ENCODE results near the gene CYP11A1. TPM values are rescaled to one million over a fixed set of nuclear protein-coding genes. Genes with fewer than 3 reads are reported as not detected.

The CYP11A1 gene
- total RNA-seq, 1 donor from 2014 or later, result 0.80 TPM

DNA sequence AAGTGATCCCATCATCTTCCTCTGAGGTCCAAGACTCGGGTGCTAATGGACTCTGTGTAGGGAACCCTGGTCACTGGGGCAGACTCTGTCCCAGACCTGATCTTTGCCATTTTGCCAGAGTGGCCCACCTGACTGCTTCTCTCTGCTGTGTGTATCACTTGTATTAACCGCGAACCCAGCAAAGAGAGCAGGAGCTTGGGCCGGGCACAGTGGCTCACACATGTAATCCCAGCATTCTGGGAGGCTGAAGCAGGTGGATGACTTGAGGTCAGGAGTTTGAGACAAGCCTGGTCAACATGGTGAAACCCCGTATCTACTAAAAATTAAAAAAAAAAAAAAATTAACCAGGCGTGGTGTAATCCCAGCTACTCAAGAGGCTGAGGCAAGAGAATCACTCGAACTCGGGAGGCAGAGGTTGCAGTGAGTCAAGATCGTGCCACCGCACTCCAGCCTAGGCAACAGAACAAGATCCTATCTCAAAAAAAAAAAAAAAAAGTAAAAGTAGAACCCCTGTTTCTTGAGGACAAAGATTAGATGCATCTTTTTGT lies 32.9 kb upstream of the CYP11A1 start:
- Mint-ChIP-seq H3K4me3 (no peak overlapping the region), H3K27ac (no peak overlapping the region), H3K27me3 (no peaks in the 10 kb centered on the region), H3K4me1 (ENCODE audit: unreplicated experiment) (peaks cover 16% of the 10 kb centered on the region), H3K36me3 (no peaks in the 10 kb centered on the region), H3K9me3 (no peaks in the 10 kb centered on the region)
- DNase-seq (ENCODE audit: extremely low spot score, unreplicated experiment), result no peak
- no peak for TF ChIP-seq CTCF (conservative IDR thresholded peaks at IDR 0.05)

DNA sequence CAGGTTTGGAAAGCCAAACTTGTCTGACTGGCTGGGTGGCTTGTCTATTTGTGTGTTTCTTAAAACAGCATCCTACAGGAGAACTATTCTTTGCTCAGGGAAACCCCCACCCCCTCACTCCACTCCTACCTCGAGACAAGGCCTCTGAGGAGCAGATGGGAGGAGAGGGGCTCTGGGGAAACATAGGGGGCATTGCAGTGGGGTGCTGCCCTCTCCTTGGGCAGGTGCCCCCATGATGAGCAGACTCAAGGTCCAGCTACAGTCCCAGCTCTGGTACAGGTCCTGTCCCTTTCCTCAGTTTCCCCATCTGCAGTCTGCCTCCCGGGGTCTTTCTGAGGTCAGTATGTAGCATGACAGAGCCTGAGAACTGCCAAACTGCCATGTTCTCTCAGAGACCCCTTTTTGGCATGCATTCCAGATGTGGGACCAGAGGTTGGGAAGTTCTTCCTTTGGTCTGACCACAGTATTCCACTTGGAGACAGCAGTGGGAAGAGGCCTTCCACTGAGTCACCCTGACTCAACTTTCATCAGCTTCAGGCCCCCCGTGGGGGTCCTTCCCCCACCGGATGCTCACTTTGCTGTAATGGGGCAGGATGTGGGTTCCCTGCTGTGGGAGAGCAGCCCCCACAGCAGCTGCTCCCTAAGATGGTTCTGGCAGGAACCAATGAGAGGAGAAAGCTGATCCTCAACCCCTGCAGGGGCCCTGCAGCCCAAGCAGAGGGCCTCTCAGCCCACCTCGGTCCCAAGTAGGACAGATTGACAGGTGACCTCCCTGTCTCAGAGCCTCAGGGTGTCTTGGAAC lies 32.3 kb upstream of the CYP11A1 start:
- DNase-seq (ENCODE audit: extremely low spot score, unreplicated experiment), result no peak
- Mint-ChIP-seq H3K4me1 (ENCODE audit: unreplicated experiment) (peaks cover 16% of the 10 kb centered on the region), H3K4me3 (no peak overlapping the region), H3K27ac (no peak overlapping the region), H3K9me3 (no peaks in the 10 kb centered on the region), H3K27me3 (no peaks in the 10 kb centered on the region), H3K36me3 (no peaks in the 10 kb centered on the region)
- no peak for TF ChIP-seq CTCF (conservative IDR thresholded peaks at IDR 0.05)

DNA sequence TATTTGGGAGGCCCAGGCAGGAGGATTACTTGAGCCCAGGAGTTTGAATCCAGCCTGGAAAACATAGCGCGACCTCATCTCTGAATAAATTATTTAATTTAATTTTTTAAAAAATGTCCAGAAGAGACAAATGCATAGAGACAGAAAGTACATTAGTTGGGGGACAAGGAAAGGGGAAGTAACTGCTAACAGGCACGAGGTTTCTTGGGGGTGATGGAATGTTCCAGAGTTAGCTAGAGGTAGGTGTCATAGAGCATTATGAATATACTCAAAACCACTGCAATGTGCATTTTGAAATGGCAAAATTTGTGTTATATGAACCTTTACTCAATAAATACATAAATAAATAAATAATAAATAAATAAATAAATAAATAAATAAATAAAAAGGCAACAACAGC lies 31.7 kb upstream of the CYP11A1 start:
- H3K27me3 Mint-ChIP-seq, result no peaks in the 10 kb centered on the region
- no peaks in the 10 kb centered on the region for H3K36me3 Mint-ChIP-seq
- no peaks in the 10 kb centered on the region for H3K9me3 Mint-ChIP-seq
- H3K4me1 Mint-ChIP-seq (ENCODE audit: unreplicated experiment), result peaks cover 16% of the 10 kb centered on the region
- DNase-seq (ENCODE audit: extremely low spot score, unreplicated experiment), result no peak
- no peak overlapping the region for H3K4me3 Mint-ChIP-seq
- H3K27ac Mint-ChIP-seq, result no peak overlapping the region
- TF ChIP-seq CTCF (conservative IDR thresholded peaks at IDR 0.05), result no peak

GRCh38 chr15:74398183-74398582 lies 30.7 kb upstream of the CYP11A1 start:
- TF ChIP-seq CTCF (conservative IDR thresholded peaks at IDR 0.05), result no peak
- H3K4me3 Mint-ChIP-seq, result no peak overlapping the region
- no peaks in the 10 kb centered on the region for H3K9me3 Mint-ChIP-seq
- H3K27me3 Mint-ChIP-seq, result no peaks in the 10 kb centered on the region
- no peaks in the 10 kb centered on the region for H3K36me3 Mint-ChIP-seq
- no peak overlapping the region for H3K27ac Mint-ChIP-seq
- no peak for DNase-seq (ENCODE audit: extremely low spot score, unreplicated experiment)
- peaks cover 22% of the 10 kb centered on the region for H3K4me1 Mint-ChIP-seq (ENCODE audit: unreplicated experiment)

DNA sequence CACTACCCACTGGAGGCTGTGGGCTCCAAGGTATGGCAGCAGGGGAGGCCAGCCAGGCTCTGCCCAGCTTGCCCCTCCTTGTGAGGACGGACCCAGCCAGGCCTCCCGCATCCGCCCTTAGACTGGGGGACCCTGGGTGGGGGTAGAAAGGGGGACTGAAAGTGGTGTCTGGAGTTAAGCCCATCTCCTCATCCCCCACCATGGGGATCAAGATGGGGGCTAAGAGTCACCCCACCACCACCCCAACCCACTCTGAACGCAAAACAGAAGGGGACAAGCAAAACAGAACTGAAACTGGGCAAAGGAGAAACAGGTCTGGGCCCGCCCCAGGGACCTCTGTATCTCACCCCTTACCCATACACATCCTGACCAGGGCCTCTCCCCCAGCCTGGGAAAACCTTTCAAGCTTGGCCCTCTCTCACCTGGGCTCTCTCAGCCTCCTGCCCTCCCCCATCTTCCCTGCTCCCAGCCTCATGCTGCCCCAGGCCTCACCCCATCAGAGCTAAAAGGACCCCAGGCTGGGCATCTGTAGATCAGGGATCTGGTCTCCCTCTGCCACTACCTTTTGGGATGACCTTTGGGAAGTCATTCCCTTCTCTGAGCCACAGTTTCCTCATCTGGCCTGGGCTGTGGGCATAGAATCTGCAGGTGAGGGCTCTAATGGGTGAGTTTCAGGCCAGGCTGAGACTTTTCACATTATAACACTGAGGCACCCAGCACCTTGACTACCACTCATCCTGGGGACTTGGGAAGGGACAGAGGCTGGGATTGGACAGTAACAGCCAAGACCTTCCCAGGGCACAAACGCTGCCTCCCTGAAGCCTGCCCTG lies 30.0 kb upstream of the CYP11A1 start:
- Mint-ChIP-seq H3K4me3 (no peak overlapping the region), H3K9me3 (no peaks in the 10 kb centered on the region), H3K27me3 (no peaks in the 10 kb centered on the region), H3K36me3 (no peaks in the 10 kb centered on the region), H3K4me1 (ENCODE audit: unreplicated experiment) (peaks cover 30% of the 10 kb centered on the region), H3K27ac (peak overlapping the region; percentile 45)
- TF ChIP-seq CTCF (conservative IDR thresholded peaks at IDR 0.05), result no peak
- DNase-seq (ENCODE audit: extremely low spot score, unreplicated experiment), result no peak
